Activated CD4-positive, alpha-beta T cell treated with anti-CD3 and anti-CD28 coated beads, Interleukin-10, Interleukin-2, amounts not matched to agents 100 ng/mL and 50 ng/mL, durations not matched to agents 16 hours and 8 hours (primary cell): ENCODE measurements around the gene B4GALT5.
"Not testable (repeated sequence)": the region's sequence is repeated elsewhere in the genome, so short reads cannot be mapped to it uniquely, and the experiment has no call there.

Experiments
- DNase-seq: peaks from one replicate; pipeline ENCODE4 v3.0.0-alpha.2; 2020

The B4GALT5 gene

GRCh38 chr20:49729780-49730179, 16.1 kb upstream of the B4GALT5 start:
- DNase-seq = no peak

GRCh38 chr20:49727894-49728885, 14.5 kb upstream of the B4GALT5 start:
- no peak for DNase-seq

GRCh38 chr20:49727478-49727877, 13.8 kb upstream of the B4GALT5 start:
- DNase-seq = no peak

- no peak for DNase-seq
These were observed 12.0 kb upstream of the B4GALT5 start for GRCh38 chr20:49725694-49726093.

- not testable (repeated sequence) for DNase-seq
These were observed 11.5 kb upstream of the B4GALT5 start for GRCh38 chr20:49725224-49725606.

GRCh38 chr20:49724408-49725223, 10.9 kb upstream of the B4GALT5 start:
- DNase-seq = no peak

- not testable (repeated sequence) for DNase-seq
These were observed 10.1 kb upstream of the B4GALT5 start for GRCh38 chr20:49723758-49724157.

GRCh38 chr20:49721326-49721725, 7.6 kb upstream of the B4GALT5 start:
- DNase-seq = not testable (repeated sequence)

- DNase-seq = no peak
These were observed 1.8 kb upstream of the B4GALT5 start for GRCh38 chr20:49715466-49715865.

GRCh38 chr20:49712996-49713752, 504 bp downstream of the B4GALT5 start:
- peak; percentile 36 for DNase-seq

GRCh38 chr20:49712646-49712995, 1.1 kb downstream of the B4GALT5 start:
- DNase-seq = no peak

GRCh38 chr20:49712118-49712517, 1.6 kb downstream of the B4GALT5 start:
- no peak for DNase-seq

- no peak for DNase-seq
These were observed 2.1 kb downstream of the B4GALT5 start for GRCh38 chr20:49711667-49711987.

- no peak for DNase-seq
These were observed 2.6 kb downstream of the B4GALT5 start for GRCh38 chr20:49710971-49711666.

- no peak for DNase-seq
These were observed 6.6 kb downstream of the B4GALT5 start for GRCh38 chr20:49707118-49707517.

- no peak for DNase-seq
These were observed 7.0 kb downstream of the B4GALT5 start for GRCh38 chr20:49706630-49707091.

- not testable (repeated sequence) for DNase-seq
These were observed 7.8 kb downstream of the B4GALT5 start for GRCh38 chr20:49705893-49706292.

GRCh38 chr20:49705358-49705757, 8.3 kb downstream of the B4GALT5 start:
- DNase-seq = no peak

GRCh38 chr20:49704932-49705336, 8.7 kb downstream of the B4GALT5 start:
- no peak for DNase-seq

- no peak for DNase-seq
These were observed 11.8 kb downstream of the B4GALT5 start for GRCh38 chr20:49701916-49702315.

- DNase-seq = peak; percentile 71
These were observed 12.4 kb downstream of the B4GALT5 start for GRCh38 chr20:49701241-49701790.
